H1 (cell line): ENCODE measurements around the gene PPP4R4. TPM values are rescaled to one million over a fixed set of nuclear protein-coding genes. Genes with fewer than 3 reads are reported as not detected.

Experiments used
- CTCF ChIA-PET: fragments of 300-600 bp; sonication (Branson Sonifier 250); formaldehyde crosslinking; loops from one replicate; lab custom pipeline; 2021; ENCODE audit not compliant: partially characterized antibody; lab: Charles Lee
- POLR2A ChIA-PET: fragments of 300-600 bp; sonication (Branson Sonifier 250); formaldehyde crosslinking; loops from one replicate; lab custom pipeline; 2021; ENCODE audit warnings: inconsistent platforms; ENCODE audit not compliant: partially characterized antibody; lab: Charles Lee
- DNase-seq, 2 experiments: peaks; one replicate each; pipeline versions ENCODE4 v3.0.0 to v3.0.0-alpha.2; 2010 to 2022; ENCODE audit warnings: low spot score in 2 of 2, low read depth in 1 of 2, mixed read lengths in 1 of 2
- FAIRE-seq: peaks from 2 replicates; lab custom pipeline; 2011; peaks lifted over from hg19 to GRCh38; lab: Jason Lieb, UNC
- H2AFZ ChIP-seq: 2 replicates; pipeline ENCODE4 v1.8.1; 2012; ENCODE audit warnings: low read length, inconsistent platforms
- H2AK5ac ChIP-seq: 2 replicates; pipeline ENCODE4 v1.6.1; 2013; ENCODE audit warnings: low read depth, low read length
- H2BK120ac ChIP-seq: replicated peaks from 2 replicates; pipeline ENCODE3; 2013; ENCODE audit warnings: low read depth, low read length, inconsistent platforms
- H2BK12ac ChIP-seq: 2 replicates; pipeline ENCODE4 v1.6.1; 2013; ENCODE audit warnings: low read depth, low read length
- H2BK15ac ChIP-seq: 2 replicates; pipeline ENCODE4 v1.6.1; 2013; ENCODE audit warnings: low read length
- H2BK20ac ChIP-seq: 2 replicates; pipeline ENCODE4 v1.6.1; 2013; ENCODE audit warnings: low read length
- H2BK5ac ChIP-seq: 2 replicates; pipeline ENCODE4 v1.6.1; 2013; ENCODE audit warnings: low read depth, low read length
- H3K14ac ChIP-seq: 2 replicates; pipeline ENCODE4 v1.6.1; 2013; ENCODE audit warnings: inconsistent platforms; ENCODE audit not compliant: insufficient read length
- H3K18ac ChIP-seq: 2 replicates; pipeline ENCODE4 v1.6.1; 2013; ENCODE audit warnings: low read length; ENCODE audit errors: extremely low read depth
- H3K23ac ChIP-seq: 2 replicates; pipeline ENCODE4 v1.6.1; 2013; ENCODE audit warnings: inconsistent platforms; ENCODE audit not compliant: insufficient read length
- H3K23me2 ChIP-seq: 2 replicates; pipeline ENCODE4 v1.6.1; 2013; ENCODE audit warnings: low read depth, low read length
- H3K27ac ChIP-seq: 2 replicates; pipeline ENCODE4 v1.6.1; 2011; ENCODE audit warnings: low read depth, low read length, inconsistent platforms
- H3K27me3 ChIP-seq, 4 experiments: replicated peaks in 1 of 4; 1 replicate in 1 of 4; 2 replicates in 3 of 4; pipeline versions ENCODE4 v1.6.1 to v1.8.1; 2011 to 2013; ENCODE audit warnings: low read length in 3 of 4, mild to moderate bottlenecking in 3 of 4, inconsistent platforms in 2 of 4, mixed read lengths in 2 of 4, moderate library complexity in 1 of 4; ENCODE audit not compliant: control insufficient read depth in 3 of 4, insufficient read depth in 3 of 4; ENCODE audit errors: extremely low read depth in 1 of 4
- H3K36me3 ChIP-seq, 4 experiments: 2 replicates each; pipeline versions ENCODE4 v1.6.1 to v1.8.1; 2011 to 2013; ENCODE audit warnings: mild to moderate bottlenecking in 4 of 4, low read length in 3 of 4, moderate library complexity in 2 of 4, control low read depth in 1 of 4, inconsistent platforms in 1 of 4; ENCODE audit not compliant: insufficient read depth in 4 of 4, control insufficient read depth in 2 of 4
- H3K4ac ChIP-seq: replicated peaks from 2 replicates; pipeline ENCODE3; 2013; ENCODE audit warnings: low read length, low read depth, mixed read lengths, inconsistent platforms; ENCODE audit not compliant: insufficient read length
- H3K4me1 ChIP-seq, 4 experiments: replicated peaks in 1 of 4; 1 replicate in 1 of 4; 2 replicates in 3 of 4; pipeline versions ENCODE4 v1.6.1 to v1.8.1; 2011 to 2013; ENCODE audit warnings: low read length in 3 of 4, inconsistent platforms in 2 of 4, mixed read lengths in 1 of 4; ENCODE audit not compliant: insufficient read depth in 4 of 4, control insufficient read depth in 3 of 4
- H3K4me2 ChIP-seq, 2 experiments: 2 replicates each; pipeline versions ENCODE4 v1.6.1 to v1.8.1; 2011 to 2013; ENCODE audit warnings: low read depth in 2 of 2, low read length in 2 of 2, control low read depth in 1 of 2, inconsistent platforms in 1 of 2, mild to moderate bottlenecking in 1 of 2; ENCODE audit not compliant: insufficient read depth in 1 of 2
- H3K4me3 ChIP-seq, 4 experiments: fragments of 200-600, 300-600 bp in 1 of 4; sonication (generic), shearing (Covaris generic), sonication (Bioruptor Twin) in 1 of 4; 2 replicates each; pipeline versions ENCODE4 v1.5.1 to v1.8.1; 2011 to 2016; ENCODE audit warnings: low read length in 4 of 4, low read depth in 3 of 4, control low read depth in 2 of 4, inconsistent platforms in 2 of 4, mild to moderate bottlenecking in 2 of 4, mixed read lengths in 1 of 4, moderate library complexity in 1 of 4; ENCODE audit not compliant: insufficient read depth in 2 of 4; ENCODE audit errors: extremely low read depth in 1 of 4
- H3K56ac ChIP-seq: replicated peaks from 2 replicates; pipeline ENCODE3; 2013; ENCODE audit warnings: low read depth, mild to moderate bottlenecking, mixed read lengths, low read length, inconsistent platforms; ENCODE audit not compliant: insufficient read length
- H3K79me1 ChIP-seq: 2 replicates; pipeline ENCODE4 v1.6.1; 2013; ENCODE audit warnings: low read depth, low read length, control low read depth
- H3K79me2 ChIP-seq, 2 experiments: 2 replicates each; pipeline versions ENCODE4 v1.6.1 to v1.8.1; 2012 to 2013; ENCODE audit warnings: low read length in 2 of 2, mild to moderate bottlenecking in 2 of 2, inconsistent platforms in 1 of 2; ENCODE audit not compliant: insufficient read depth in 2 of 2, control insufficient read depth in 1 of 2
- H3K9ac ChIP-seq, 4 experiments: replicated peaks in 1 of 4; 1 replicate in 1 of 4; 2 replicates in 3 of 4; pipeline versions ENCODE4 v1.6.1 to v1.8.1; 2011 to 2013; ENCODE audit warnings: low read depth in 3 of 4, low read length in 3 of 4, control low read depth in 2 of 4, mild to moderate bottlenecking in 2 of 4, moderate library complexity in 2 of 4, inconsistent platforms in 1 of 4; ENCODE audit errors: extremely low read depth in 1 of 4
- H3K9me3 ChIP-seq, 2 experiments: 2 replicates each; pipeline versions ENCODE4 v1.6.1 to v1.8.1; 2012 to 2013; ENCODE audit warnings: mild to moderate bottlenecking in 2 of 2, moderate library complexity in 2 of 2, control low read depth in 1 of 2, inconsistent platforms in 1 of 2, low read depth in 1 of 2, low read length in 1 of 2, mixed read lengths in 1 of 2; ENCODE audit not compliant: insufficient read depth in 2 of 2
- H4K20me1 ChIP-seq, 2 experiments: replicated peaks in 1 of 2; 2 replicates each; pipeline versions ENCODE3 to v1.8.1; 2011 to 2013; ENCODE audit warnings: inconsistent platforms in 2 of 2, low read length in 2 of 2, mild to moderate bottlenecking in 1 of 2; ENCODE audit not compliant: insufficient read depth in 2 of 2, control insufficient read depth in 1 of 2
- H4K5ac ChIP-seq: 2 replicates; pipeline ENCODE4 v1.6.1; 2013; ENCODE audit warnings: low read length, low read depth, mixed read lengths, inconsistent platforms; ENCODE audit not compliant: insufficient read length
- H4K8ac ChIP-seq: 2 replicates; pipeline ENCODE4 v1.8.0; 2013; ENCODE audit warnings: mild to moderate bottlenecking, moderate library complexity, low read length, inconsistent platforms; ENCODE audit not compliant: insufficient read depth; ENCODE audit errors: extremely low read depth
- H4K91ac ChIP-seq: replicated peaks from 2 replicates; pipeline ENCODE3; 2013; ENCODE audit warnings: low read length, mixed read lengths, inconsistent platforms; ENCODE audit not compliant: insufficient read length
- EGR1 ChIP-seq: IDR thresholded peaks from 2 replicates; pipeline ENCODE4 v1.6.1; 2011; ENCODE audit warnings: low read depth, low read length, borderline replicate concordance
- KDM4A ChIP-seq: IDR thresholded peaks from one replicate; pipeline ENCODE4 v1.7.1; 2012; ENCODE audit warnings: low read depth, mild to moderate bottlenecking, moderate library complexity, low read length, inconsistent platforms; ENCODE audit not compliant: severe bottlenecking
- KDM5A ChIP-seq: fragments of 200-600 bp; IDR thresholded peaks from 2 replicates; pipeline ENCODE4 v1.7.1; 2012; ENCODE audit warnings: mild to moderate bottlenecking, low read length, inconsistent platforms, mixed read lengths
- NRF1 ChIP-seq: IDR thresholded peaks from 2 replicates; pipeline ENCODE4 v1.6.1; 2011; ENCODE audit warnings: mild to moderate bottlenecking, low read depth, low read length, improper control_type of control experiment
- POU5F1 ChIP-seq: IDR thresholded peaks from 2 replicates; pipeline ENCODE4 v1.6.1; 2011; ENCODE audit warnings: low read depth, mild to moderate bottlenecking, low read length, moderate library complexity
- RFX5 ChIP-seq: IDR thresholded peaks from 2 replicates; pipeline ENCODE4 v1.6.1; 2011; ENCODE audit warnings: low read depth, low read length, improper control_type of control experiment, borderline replicate concordance
- SIN3A ChIP-seq, 2 experiments: IDR thresholded peaks in 1 of 2; conservative IDR thresholded peaks in 1 of 2; 2 replicates each; pipeline ENCODE4 v1.6.1; 2011 to 2012; ENCODE audit warnings: low read length in 2 of 2, improper control_type of control experiment in 1 of 2, low read depth in 1 of 2, mild to moderate bottlenecking in 1 of 2
- SIX5 ChIP-seq: IDR thresholded peaks from 2 replicates; pipeline ENCODE4 v1.6.1; 2011; ENCODE audit warnings: mild to moderate bottlenecking, low read depth, low read length
- SUZ12 ChIP-seq: fragments of 200-600 bp; sonication (generic); IDR thresholded peaks from 2 replicates; pipeline ENCODE4 v1.6.1; 2012; ENCODE audit warnings: mild to moderate bottlenecking, inconsistent platforms, low read length, moderate library complexity, mixed read lengths
- WGBS, 2 experiments: shearing (Covaris generic) in 1 of 2; methylation state at CpG; one replicate each; pipeline versions ENCODE4 v1.1.6 to v1.1.7; 2013 to 2015; ENCODE audit warnings: low lambda C conversion rate in 2 of 2, mixed read lengths in 2 of 2, inconsistent platforms in 1 of 2, low coverage in 1 of 2, missing lambda C conversion rate in 1 of 2; ENCODE audit not compliant: insufficient replicate concordance in 2 of 2, insufficient coverage in 1 of 2, insufficient read length in 1 of 2; ENCODE audit errors: extremely low coverage in 1 of 2, missing lambda C conversion rate in 1 of 2; 5-methylcytosine and 5-hydroxymethylcytosine counted together
- polyA plus RNA-seq, 7 experiments: library from polyadenylated mRNA; depleted of rRNA in 3 of 7; stranded (reverse) in 5 of 7; unstranded in 2 of 7; fragments of >200 nt in 5 of 7; fragments of 200-250 nt in 2 of 7; gene quantifications; 1 replicate in 5 of 7; 2 replicates in 1 of 7; 4 replicates in 1 of 7; pipeline versions ENCODE4 v1.2.1 to v1.2.3, GENCODE V29; 2011 to 2013; ENCODE audit warnings: missing spikeins in 2 of 7, mixed read lengths in 2 of 7
- total RNA-seq: library from RNA; stranded (reverse); fragmentation: NEBNext Ultra II Directional; extraction: Animal tissue kit (Norgen Biotek cat#: 25700); gene quantifications from 2 replicates; pipeline ENCODE4 v1.2.1, GENCODE V29; 2021
- TF ChIP-seq, protein P1 (sequence below): IDR thresholded peaks from 2 replicates; pipeline ENCODE4 v1.6.1; 2012; ENCODE audit warnings: low read length, inconsistent platforms
- TF ChIP-seq, protein P2 (sequence below): IDR thresholded peaks from 2 replicates; pipeline ENCODE4 v1.6.1; 2012; ENCODE audit warnings: inconsistent platforms

PPP4R4 gene
- total and polyA plus RNA-seq, 2 of the 8 experiments (the other 6 are each of a cell fraction or from before 2014, with no cell fraction given), result 3.3 to 9.6 TPM

DNA sequence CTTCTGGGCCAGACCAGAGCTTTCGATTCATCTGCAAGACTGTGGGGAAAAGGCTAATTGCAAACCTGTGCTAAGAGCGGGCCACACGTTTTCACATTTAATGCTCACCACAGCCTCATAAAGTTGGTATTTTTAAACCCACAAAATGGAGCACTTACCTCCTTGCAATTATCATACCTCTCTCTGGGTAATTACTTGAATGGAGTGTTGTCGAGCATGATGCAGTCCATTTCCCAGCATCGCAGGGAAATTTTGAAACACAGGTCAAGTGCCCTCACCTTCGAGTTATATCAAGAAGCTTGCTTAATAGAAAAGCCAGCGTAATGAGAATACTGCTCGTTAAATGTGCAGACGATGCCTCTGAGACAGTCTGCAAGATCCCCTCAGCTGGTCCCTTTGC lies 35.9 kb upstream of the PPP4R4 start:
- Histone ChIP-seq H2BK5ac (no peak overlapping the region), H2BK15ac (no peak overlapping the region), H4K20me1 (no peaks in the 10 kb centered on the region), H4K91ac (no peak overlapping the region), H2BK20ac (no peak overlapping the region), H3K56ac (no peak overlapping the region), H3K27ac (no peak overlapping the region), H3K4me3 (no peak overlapping the region), H2AK5ac (no peak overlapping the region), H3K4me2 (no peak overlapping the region), H4K8ac (no peak overlapping the region), H3K14ac (no peak overlapping the region), H4K5ac (no peak overlapping the region), H3K27me3 (no peaks in the 10 kb centered on the region), H2AFZ (peak overlapping the region; percentile 47; the same call in 1 of the 2 replicates), H3K4me1 (peaks cover 5 to 17% (median 8%) of the 10 kb centered on the region in 4 experiments; a peak in 6 of 7 replicates), H3K23ac (no peak overlapping the region), H3K36me3 (no peaks in the 10 kb centered on the region; a peak in 1 of 8 replicates), H3K9me3 (peaks cover 5 to 8% of the 10 kb centered on the region in 2 experiments; a peak in 1 of 4 replicates), H3K4ac (no peak overlapping the region), H2BK12ac (no peak overlapping the region), H2BK120ac (no peak overlapping the region), H3K18ac (no peak overlapping the region), H3K79me2 (no peaks in the 10 kb centered on the region), H3K9ac (0 out of 7 replicates have a peak overlapping the region, but pooled peaks of 1 of the 4 experiments have one; percentile 6), H3K79me1 (no peaks in the 10 kb centered on the region), H3K23me2 (no peaks in the 10 kb centered on the region)
- DNase-seq (peak in 1 of 2 experiments; percentile 19), FAIRE-seq (no peak)
- 95% methylated on average over 9 of the region's 9 CpGs; no CpG with 5 or more reads in 1 of the 2 experiments for WGBS, 2 experiments
- CTCF ChIA-PET, result interaction anchor here (0.8 to 9.2 kb wide), 16 partner anchors 9 to 236 kb away, joined by 3 to 148 read pairs (median 8); partner anchors contain the start of gene IFI27L2
- no peak for TF ChIP-seq KDM5A
- TF ChIP-seq, protein P1, sequence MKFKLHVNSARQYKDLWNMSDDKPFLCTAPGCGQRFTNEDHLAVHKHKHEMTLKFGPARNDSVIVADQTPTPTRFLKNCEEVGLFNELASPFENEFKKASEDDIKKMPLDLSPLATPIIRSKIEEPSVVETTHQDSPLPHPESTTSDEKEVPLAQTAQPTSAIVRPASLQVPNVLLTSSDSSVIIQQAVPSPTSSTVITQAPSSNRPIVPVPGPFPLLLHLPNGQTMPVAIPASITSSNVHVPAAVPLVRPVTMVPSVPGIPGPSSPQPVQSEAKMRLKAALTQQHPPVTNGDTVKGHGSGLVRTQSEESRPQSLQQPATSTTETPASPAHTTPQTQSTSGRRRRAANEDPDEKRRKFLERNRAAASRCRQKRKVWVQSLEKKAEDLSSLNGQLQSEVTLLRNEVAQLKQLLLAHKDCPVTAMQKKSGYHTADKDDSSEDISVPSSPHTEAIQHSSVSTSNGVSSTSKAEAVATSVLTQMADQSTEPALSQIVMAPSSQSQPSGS, result no peak
- no peak for TF ChIP-seq KDM4A
- no peak for TF ChIP-seq EGR1
- TF ChIP-seq RFX5, result no peak
- TF ChIP-seq SIN3A (conservative IDR thresholded peaks at IDR 0.05 in 1 of 2, IDR thresholded peaks at IDR 0.05 in 1 of 2; ENCODE audit: low read depth in 1 of 2, low read length in 2 of 2), result no peak
- TF ChIP-seq, protein P2, sequence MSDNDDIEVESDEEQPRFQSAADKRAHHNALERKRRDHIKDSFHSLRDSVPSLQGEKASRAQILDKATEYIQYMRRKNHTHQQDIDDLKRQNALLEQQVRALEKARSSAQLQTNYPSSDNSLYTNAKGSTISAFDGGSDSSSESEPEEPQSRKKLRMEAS, result no peak
- no peak for TF ChIP-seq SUZ12
- no peak for TF ChIP-seq POU5F1
- TF ChIP-seq SIX5, result no peak
- no peak for TF ChIP-seq NRF1
- POLR2A ChIA-PET, result interaction anchor here (1.0 kb wide), 1 partner anchor 103 kb away, joined by 3 read pairs; no protein-coding TSS in a partner anchor
